HFFc6 (cell line): ENCODE data around the gene PIGK. TPM values are rescaled to one million over a fixed set of nuclear protein-coding genes. Genes with fewer than 3 reads are reported as not detected.

ENCODE experiments used
- DNase-seq: peaks from one replicate; pipeline ENCODE4 v3.0.0-alpha.2; 2018
- H3K27ac Mint-ChIP-seq: 2 replicates; pipeline ENCODE4 v1.8.0; 2020; ENCODE audit warnings: mild to moderate bottlenecking, mixed read lengths
- H3K27me3 Mint-ChIP-seq: 2 replicates; pipeline ENCODE4 v1.8.0; 2021; ENCODE audit warnings: mild to moderate bottlenecking, moderate library complexity, mixed read lengths; ENCODE audit not compliant: insufficient read depth
- H3K36me3 Mint-ChIP-seq: 2 replicates; pipeline ENCODE4 v1.8.0; 2021; ENCODE audit warnings: low read depth, mixed read lengths
- H3K4me1 Mint-ChIP-seq: 2 replicates; pipeline ENCODE4 v1.8.0; 2020; ENCODE audit warnings: low read depth, mixed read lengths
- H3K4me3 Mint-ChIP-seq: 2 replicates; pipeline ENCODE4 v1.8.0; 2020; ENCODE audit warnings: mild to moderate bottlenecking, moderate library complexity, mixed read lengths
- H3K9me3 Mint-ChIP-seq: 2 replicates; pipeline ENCODE4 v1.8.0; 2020; ENCODE audit warnings: mild to moderate bottlenecking, mixed read lengths
- total RNA-seq, 6 experiments: library from RNA; stranded (reverse); fragmentation: NEBNext Ultra II Directional; extraction: Animal tissue kit (Norgen Biotek cat#: 25700); gene quantifications; 2 replicates in 1 of 6; 3 replicates in 5 of 6; pipeline ENCODE4 v1.2.3, GENCODE V29; 2021
- TF ChIP-seq, protein P1 (sequence below): fragments of 200-600 bp; sonication (generic); IDR thresholded peaks from 2 replicates; pipeline ENCODE4 v1.5.0; 2021; ENCODE audit warnings: antibody characterized with exemption, mild to moderate bottlenecking

The PIGK gene
- total RNA-seq, 6 experiments from 2014 or later = 55.4 to 77.9 (median 65.5) TPM

DNA sequence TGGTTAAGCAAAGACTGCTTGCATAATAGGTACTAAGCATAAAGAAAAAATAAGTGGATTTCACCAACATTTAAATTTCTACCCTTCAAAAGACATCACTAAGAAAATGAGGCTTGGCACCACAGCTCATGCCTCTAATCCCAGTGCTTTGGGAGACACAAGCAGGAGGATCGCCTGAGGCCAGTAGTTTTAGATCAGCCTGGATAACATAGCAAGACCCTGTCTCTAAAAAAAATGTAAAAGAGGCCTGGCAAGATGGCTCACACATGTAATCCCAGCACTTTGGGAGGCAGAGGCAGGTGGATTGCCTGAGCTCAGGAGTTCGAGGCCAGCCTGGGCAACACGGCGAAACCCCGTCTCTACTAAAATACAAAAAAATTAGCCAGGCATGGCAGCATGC is 73.0 kb downstream of the PIGK start:
- no peak overlapping the region for H3K27ac Mint-ChIP-seq
- TF ChIP-seq, protein P1, sequence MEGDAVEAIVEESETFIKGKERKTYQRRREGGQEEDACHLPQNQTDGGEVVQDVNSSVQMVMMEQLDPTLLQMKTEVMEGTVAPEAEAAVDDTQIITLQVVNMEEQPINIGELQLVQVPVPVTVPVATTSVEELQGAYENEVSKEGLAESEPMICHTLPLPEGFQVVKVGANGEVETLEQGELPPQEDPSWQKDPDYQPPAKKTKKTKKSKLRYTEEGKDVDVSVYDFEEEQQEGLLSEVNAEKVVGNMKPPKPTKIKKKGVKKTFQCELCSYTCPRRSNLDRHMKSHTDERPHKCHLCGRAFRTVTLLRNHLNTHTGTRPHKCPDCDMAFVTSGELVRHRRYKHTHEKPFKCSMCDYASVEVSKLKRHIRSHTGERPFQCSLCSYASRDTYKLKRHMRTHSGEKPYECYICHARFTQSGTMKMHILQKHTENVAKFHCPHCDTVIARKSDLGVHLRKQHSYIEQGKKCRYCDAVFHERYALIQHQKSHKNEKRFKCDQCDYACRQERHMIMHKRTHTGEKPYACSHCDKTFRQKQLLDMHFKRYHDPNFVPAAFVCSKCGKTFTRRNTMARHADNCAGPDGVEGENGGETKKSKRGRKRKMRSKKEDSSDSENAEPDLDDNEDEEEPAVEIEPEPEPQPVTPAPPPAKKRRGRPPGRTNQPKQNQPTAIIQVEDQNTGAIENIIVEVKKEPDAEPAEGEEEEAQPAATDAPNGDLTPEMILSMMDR = no peak
- H3K4me3 Mint-ChIP-seq = no peak overlapping the region
- 0 out of 2 replicates have a peak, but pooled peaks cover 2% of the 10 kb centered on the region for H3K9me3 Mint-ChIP-seq
- no peak for DNase-seq
- H3K4me1 Mint-ChIP-seq = peaks cover 32% of the 10 kb centered on the region
- H3K36me3 Mint-ChIP-seq = peaks cover 3% of the 10 kb centered on the region
- no peaks in the 10 kb centered on the region; the same call in 1 of the 2 replicates for H3K27me3 Mint-ChIP-seq

- Mint-ChIP-seq H3K4me3 (no peak overlapping the region), H3K9me3 (no peaks in the 10 kb centered on the region), H3K27ac (no peak overlapping the region), H3K27me3 (no peaks in the 10 kb centered on the region), H3K36me3 (no peaks in the 10 kb centered on the region), H3K4me1 (peaks cover 8% of the 10 kb centered on the region)
- TF ChIP-seq, protein P1 = peak; percentile 78
- no peak for DNase-seq
Measured at GRCh38 chr1:77143529-77144121, 75.6 kb downstream of the PIGK start.

DNA sequence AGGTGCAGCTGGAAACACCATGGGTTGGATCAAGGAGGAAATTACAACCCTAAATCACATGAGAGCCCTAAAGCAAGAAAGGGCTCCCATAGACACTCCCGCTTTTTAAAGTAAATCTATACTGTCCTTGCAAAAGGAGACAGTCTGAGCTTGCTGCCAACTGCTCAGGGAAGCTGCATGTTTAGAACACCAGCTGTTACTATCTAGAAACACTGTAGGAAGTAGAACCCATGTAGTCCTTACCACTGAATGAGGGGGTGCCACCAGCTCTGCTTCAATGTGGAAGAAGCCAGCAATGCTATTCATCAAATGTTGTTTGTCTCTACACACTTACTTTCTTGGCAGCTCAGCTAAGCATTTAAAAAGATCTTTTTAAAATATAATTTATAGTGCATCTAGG is 79.8 kb downstream of the PIGK start:
- Mint-ChIP-seq H3K9me3 (no peaks in the 10 kb centered on the region), H3K27ac (no peak overlapping the region), H3K36me3 (no peaks in the 10 kb centered on the region), H3K4me3 (no peak overlapping the region), H3K27me3 (peaks cover 3% of the 10 kb centered on the region; the same call in 1 of the 2 replicates), H3K4me1 (no peaks in the 10 kb centered on the region)
- TF ChIP-seq, protein P1 = no peak
- no peak for DNase-seq

GRCh38 chr1:77134359-77134758 is 84.9 kb downstream of the PIGK start:
- TF ChIP-seq, protein P1 = no peak
- Mint-ChIP-seq H3K4me1 (no peaks in the 10 kb centered on the region), H3K27ac (no peak overlapping the region), H3K36me3 (no peaks in the 10 kb centered on the region), H3K9me3 (no peaks in the 10 kb centered on the region), H3K27me3 (peaks cover 3% of the 10 kb centered on the region; the same call in 1 of the 2 replicates), H3K4me3 (no peak overlapping the region)
- DNase-seq = no peak

DNA sequence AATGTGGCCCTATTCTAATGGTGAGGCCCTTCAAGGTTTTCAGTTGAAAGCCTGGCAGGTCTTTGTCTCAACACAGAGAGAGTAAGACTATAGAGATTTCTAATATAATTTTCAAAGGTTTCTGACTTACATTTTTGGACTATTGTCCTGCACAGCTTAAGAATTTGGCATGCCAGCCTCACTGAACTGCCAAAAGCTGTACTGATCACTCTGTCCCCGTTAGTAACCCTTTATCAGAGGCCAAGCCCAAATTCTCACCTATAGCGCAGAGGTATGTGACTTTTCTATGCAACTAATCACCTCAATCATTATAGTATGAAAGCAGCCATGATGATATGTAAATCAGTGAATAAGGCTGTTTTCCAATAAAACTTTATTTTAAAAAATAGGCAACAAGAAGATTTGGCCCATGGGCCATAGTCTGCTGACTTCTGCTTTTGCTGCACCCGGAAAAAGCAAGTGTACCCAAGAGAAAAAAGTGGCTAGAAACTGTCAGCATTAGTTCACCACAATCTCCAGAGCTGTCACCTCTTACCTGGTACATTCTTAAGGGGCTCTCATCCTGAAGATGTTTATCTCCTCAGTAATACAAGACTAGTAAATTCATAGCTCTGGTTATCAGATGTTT is 85.4 kb downstream of the PIGK start:
- no peaks in the 10 kb centered on the region for H3K9me3 Mint-ChIP-seq
- H3K4me3 Mint-ChIP-seq = no peak overlapping the region
- H3K36me3 Mint-ChIP-seq = no peaks in the 10 kb centered on the region
- H3K4me1 Mint-ChIP-seq = no peaks in the 10 kb centered on the region
- DNase-seq = no peak
- H3K27ac Mint-ChIP-seq = no peak overlapping the region
- TF ChIP-seq, protein P1 = no peak
- H3K27me3 Mint-ChIP-seq = peaks cover 3% of the 10 kb centered on the region; the same call in 1 of the 2 replicates
